GM21528 (cell line): ENCODE measurements around the gene NUDCD2.
"Not testable (repeated sequence)": the region's sequence is repeated elsewhere in the genome, so short reads cannot be mapped to it uniquely, and the experiment has no call there.

Experiments used
- ATAC-seq: cut with Tn5 transposase; IDR thresholded peaks from one replicate; pipeline ENCODE4 v1.9.1; 2021; ENCODE audit warnings: mild to moderate bottlenecking, moderate library complexity; ENCODE audit not compliant: unreplicated experiment, low FRiP score

Gene NUDCD2

GRCh38 chr5:163434401-163434866 lies 25.5 kb downstream of the NUDCD2 start:
- ATAC-seq = no peak

- no peak for ATAC-seq
Measured at GRCh38 chr5:163433271-163433670, 26.6 kb downstream of the NUDCD2 start.

- ATAC-seq = no peak
Measured at GRCh38 chr5:163432544-163432943, 27.4 kb downstream of the NUDCD2 start.

- ATAC-seq = not testable (repeated sequence)
Measured at GRCh38 chr5:163426128-163426527, 33.8 kb downstream of the NUDCD2 start.

- no peak for ATAC-seq
Measured at GRCh38 chr5:163424836-163425235, 35.1 kb downstream of the NUDCD2 start.

- ATAC-seq = not testable (repeated sequence)
Measured at GRCh38 chr5:163415673-163416072, 44.2 kb downstream of the NUDCD2 start.

GRCh38 chr5:163410505-163410904 lies 49.4 kb downstream of the NUDCD2 start:
- no peak for ATAC-seq

GRCh38 chr5:163409384-163409783 lies 50.5 kb downstream of the NUDCD2 start:
- ATAC-seq = no peak

GRCh38 chr5:163408311-163408923 lies 51.5 kb downstream of the NUDCD2 start:
- peak; percentile 77 for ATAC-seq

GRCh38 chr5:163407034-163407655 lies 52.8 kb downstream of the NUDCD2 start:
- ATAC-seq = peak; percentile 82

GRCh38 chr5:163404364-163405173 lies 55.3 kb downstream of the NUDCD2 start:
- ATAC-seq = no peak

GRCh38 chr5:163402007-163402406 lies 57.9 kb downstream of the NUDCD2 start:
- ATAC-seq = no peak

GRCh38 chr5:163401271-163401670 lies 58.6 kb downstream of the NUDCD2 start:
- ATAC-seq = no peak

GRCh38 chr5:163399923-163400322 lies 60.0 kb downstream of the NUDCD2 start:
- no peak for ATAC-seq

- ATAC-seq = no peak
Measured at GRCh38 chr5:163397354-163397753, 62.5 kb downstream of the NUDCD2 start.

GRCh38 chr5:163396818-163397340 lies 63.0 kb downstream of the NUDCD2 start:
- not testable (repeated sequence) for ATAC-seq
